IMR-90 (cell line): ENCODE results near the gene NAPA. TPM values are rescaled to one million over a fixed set of nuclear protein-coding genes. Genes with fewer than 3 reads are reported as not detected.

Experiments
- ATAC-seq: fragments of 200-7000 bp; cut with Tn5 transposase; 2 replicates; pipeline ENCODE4 v1.9.1; 2020; ENCODE audit warnings: low read depth, mild to moderate bottlenecking, moderate library complexity
- BruUV-seq: library from RNA; stranded (reverse); fragments of 400-500 nt; replicated peaks from 2 replicates; lab custom pipeline; 2021; lab: Mats Ljungman, UMichigan
- CTCF ChIA-PET: fragments of 300-600 bp; formaldehyde crosslinking; extraction: SDS; loops from one replicate; lab custom pipeline; 2021; ENCODE audit warnings: antibody characterized with exemption; lab: Yijun Ruan, JAX
- POLR2A ChIA-PET: fragments of 300-600 bp; sonication (Branson Sonifier 250); formaldehyde crosslinking; loops from one replicate; lab custom pipeline; 2022; ENCODE audit warnings: antibody characterized with exemption; ENCODE audit not compliant: unreplicated experiment; lab: Charles Lee
- DNase-seq: peaks from one replicate; pipeline ENCODE4 v3.0.0; 2013
- H2AFZ ChIP-seq: replicated peaks from 2 replicates; pipeline ENCODE3; 2013; ENCODE audit warnings: low read length, mild to moderate bottlenecking; ENCODE audit not compliant: poor library complexity
- H2AK5ac ChIP-seq: 2 replicates; pipeline ENCODE4 v1.6.1; 2013; ENCODE audit warnings: low read depth, low read length, inconsistent platforms
- H2AK9ac ChIP-seq: replicated peaks from 2 replicates; pipeline ENCODE3; 2013; ENCODE audit warnings: mild to moderate bottlenecking, low read depth, low read length, moderate library complexity; ENCODE audit not compliant: poor library complexity
- H2BK120ac ChIP-seq: 2 replicates; pipeline ENCODE4 v1.6.1; 2013; ENCODE audit warnings: low read depth, low read length, inconsistent platforms
- H2BK15ac ChIP-seq: 3 replicates; pipeline ENCODE4 v1.6.1; 2013; ENCODE audit warnings: low read depth, low read length, inconsistent platforms
- H2BK20ac ChIP-seq: 2 replicates; pipeline ENCODE4 v1.6.1; 2013; ENCODE audit warnings: low read depth, mild to moderate bottlenecking, inconsistent platforms, low read length, moderate library complexity
- H2BK5ac ChIP-seq: 2 replicates; pipeline ENCODE4 v1.6.1; 2013; ENCODE audit warnings: mild to moderate bottlenecking, low read depth, low read length, inconsistent platforms; ENCODE audit not compliant: poor library complexity, severe bottlenecking
- H3K14ac ChIP-seq: replicated peaks from 2 replicates; pipeline ENCODE4 v1.6.1; 2013; ENCODE audit warnings: low read depth, low read length, inconsistent platforms
- H3K18ac ChIP-seq: 2 replicates; pipeline ENCODE4 v1.6.1; 2013; ENCODE audit warnings: low read depth, low read length, control low read depth
- H3K23ac ChIP-seq: 2 replicates; pipeline ENCODE4 v1.6.1; 2013; ENCODE audit warnings: low read depth, low read length, inconsistent platforms
- H3K27ac ChIP-seq: 2 replicates; pipeline ENCODE4 v1.5.1; 2013; ENCODE audit warnings: mild to moderate bottlenecking, control low read depth, low read length; ENCODE audit not compliant: insufficient read depth
- H3K27me3 ChIP-seq: 2 replicates; pipeline ENCODE4 v1.6.1; 2013; ENCODE audit warnings: low read length; ENCODE audit not compliant: control insufficient read depth, insufficient read depth
- H3K36me3 ChIP-seq: 2 replicates; pipeline ENCODE4 v1.6.1; 2013; ENCODE audit warnings: low read length, mixed read lengths; ENCODE audit not compliant: control insufficient read depth, insufficient read depth
- H3K4ac ChIP-seq: 2 replicates; pipeline ENCODE4 v1.6.1; 2013; ENCODE audit warnings: low read depth, low read length, inconsistent platforms
- H3K4me1 ChIP-seq: 2 replicates; pipeline ENCODE4 v1.6.1; 2013; ENCODE audit warnings: low read length, mixed read lengths; ENCODE audit not compliant: control insufficient read depth, insufficient read depth
- H3K4me2 ChIP-seq: 2 replicates; pipeline ENCODE4 v1.6.1; 2013; ENCODE audit warnings: low read depth, mild to moderate bottlenecking, control low read depth, low read length, moderate library complexity
- H3K4me3 ChIP-seq: 2 replicates; pipeline ENCODE4 v1.5.1; 2013; ENCODE audit warnings: low read depth, mild to moderate bottlenecking, control low read depth, low read length, moderate library complexity; ENCODE audit not compliant: insufficient read depth
- H3K56ac ChIP-seq: 2 replicates; pipeline ENCODE4 v1.6.1; 2013; ENCODE audit warnings: low read length, inconsistent platforms; ENCODE audit not compliant: insufficient read depth; ENCODE audit errors: extremely low read depth
- H3K79me1 ChIP-seq, 2 experiments: 2 replicates each; pipeline ENCODE4 v1.6.1; 2013; ENCODE audit warnings: low read length in 2 of 2, inconsistent platforms in 1 of 2, low read depth in 1 of 2
- H3K9ac ChIP-seq: 2 replicates; pipeline ENCODE4 v1.6.1; 2013; ENCODE audit warnings: low read depth, low read length, control low read depth
- H3K9me1 ChIP-seq: 2 replicates; pipeline ENCODE4 v1.6.1; 2013; ENCODE audit warnings: low read length, inconsistent platforms; ENCODE audit not compliant: insufficient read depth
- H3K9me3 ChIP-seq: 2 replicates; pipeline ENCODE4 v1.6.1; 2013; ENCODE audit warnings: low read length; ENCODE audit not compliant: control insufficient read depth, insufficient read depth
- H4K20me1 ChIP-seq: 2 replicates; pipeline ENCODE4 v1.6.1; 2013; ENCODE audit warnings: low read length, inconsistent platforms; ENCODE audit not compliant: insufficient read depth
- H4K5ac ChIP-seq: 2 replicates; pipeline ENCODE4 v1.6.1; 2013; ENCODE audit warnings: mild to moderate bottlenecking, low read depth, low read length, control low read depth
- H4K8ac ChIP-seq, 2 experiments: 2 replicates each; pipeline ENCODE4 v1.6.1; 2013; ENCODE audit warnings: low read depth in 2 of 2, low read length in 2 of 2, control low read depth in 1 of 2, inconsistent platforms in 1 of 2
- H4K91ac ChIP-seq: 2 replicates; pipeline ENCODE4 v1.6.1; 2013; ENCODE audit warnings: low read depth, low read length, inconsistent platforms; ENCODE audit not compliant: insufficient read depth
- BHLHE40 ChIP-seq: fragments of 150-350 bp; IDR thresholded peaks from 2 replicates; pipeline ENCODE4 v1.6.1; 2016; ENCODE audit warnings: mild to moderate bottlenecking, low read depth, low read length
- CEBPB ChIP-seq: IDR thresholded peaks from 2 replicates; pipeline ENCODE4 v1.6.1; 2012; ENCODE audit warnings: low read depth, low read length, improper control_type of control experiment
- CHD1 ChIP-seq: IDR thresholded peaks from 2 replicates; pipeline ENCODE4 v1.6.1; 2012; ENCODE audit warnings: low read depth, low read length, improper control_type of control experiment
- CTCF ChIP-seq: conservative IDR thresholded peaks from 2 replicates; pipeline ENCODE4 v1.5.1; 2012; ENCODE audit warnings: mild to moderate bottlenecking, low read depth, low read length, improper control_type of control experiment
- ELK1 ChIP-seq: fragments of 150-350 bp; IDR thresholded peaks from 2 replicates; pipeline ENCODE4 v1.6.1; 2016; ENCODE audit warnings: low read depth, mild to moderate bottlenecking, low read length, moderate library complexity, borderline replicate concordance
- FOS ChIP-seq: fragments of 150-350 bp; IDR thresholded peaks from 2 replicates; pipeline ENCODE4 v1.6.1; 2016; ENCODE audit warnings: low read depth, low read length
- MAFK ChIP-seq: IDR thresholded peaks from 2 replicates; pipeline ENCODE4 v1.6.1; 2012; ENCODE audit warnings: low read depth, low read length, improper control_type of control experiment
- MAZ ChIP-seq: IDR thresholded peaks from 2 replicates; pipeline ENCODE4 v1.6.1; 2012; ENCODE audit warnings: low read depth, mild to moderate bottlenecking, low read length, improper control_type of control experiment, moderate library complexity, borderline replicate concordance
- MXI1 ChIP-seq: IDR thresholded peaks from 2 replicates; pipeline ENCODE4 v1.6.1; 2012; ENCODE audit warnings: low read depth, mild to moderate bottlenecking, low read length, moderate library complexity, borderline replicate concordance
- NFE2L2 ChIP-seq: fragments of 150-350 bp; IDR thresholded peaks from 2 replicates; pipeline ENCODE4 v1.6.1; 2016; ENCODE audit warnings: low read depth, mild to moderate bottlenecking, low read length
- POLR2A ChIP-seq: IDR thresholded peaks from 2 replicates; pipeline ENCODE4 v1.6.1; 2012; ENCODE audit warnings: mild to moderate bottlenecking, low read depth, low read length
- RAD21 ChIP-seq: IDR thresholded peaks from 2 replicates; pipeline ENCODE4 v1.6.1; 2012; ENCODE audit warnings: low read length, improper control_type of control experiment
- RCOR1 ChIP-seq: IDR thresholded peaks from 2 replicates; pipeline ENCODE4 v1.6.1; 2012; ENCODE audit warnings: mild to moderate bottlenecking, low read length, improper control_type of control experiment; ENCODE audit not compliant: insufficient replicate concordance
- RFX5 ChIP-seq: IDR thresholded peaks from 2 replicates; pipeline ENCODE4 v1.8.0; 2012; ENCODE audit warnings: low read depth, mild to moderate bottlenecking, low read length, moderate library complexity
- SMC3 ChIP-seq: fragments of 150-350 bp; IDR thresholded peaks from 2 replicates; pipeline ENCODE4 v1.6.1; 2016; ENCODE audit warnings: low read depth, mild to moderate bottlenecking, antibody characterized with exemption, low read length, moderate library complexity
- USF2 ChIP-seq: fragments of 150-350 bp; IDR thresholded peaks from 2 replicates; pipeline ENCODE4 v1.6.1; 2017; ENCODE audit warnings: mild to moderate bottlenecking, antibody characterized with exemption, low read length, low read depth
- WGBS, 2 experiments: methylation state at CpG; one replicate each; pipeline versions ENCODE4 v1.1.5 to v1.1.7; 2013; ENCODE audit warnings: missing lambda C conversion rate in 2 of 2; ENCODE audit not compliant: insufficient read length in 1 of 2; ENCODE audit errors: extremely low coverage in 2 of 2; 5-methylcytosine and 5-hydroxymethylcytosine counted together
- dilution Hi-C: fragments of 300-500 bp; cut with HindIII; formaldehyde crosslinking; loops from one replicate; pipeline ENCODE4 v1.14.3; 2018; ENCODE audit warnings: low sequenced_read_pairs; ENCODE audit not compliant: unreplicated experiment
- in situ Hi-C: fragments of 300-500 bp; cut with MboI; formaldehyde crosslinking; loops from 3 replicates; pipeline ENCODE4 v1.14.3; 2019; ENCODE audit warnings: low sequenced_read_pairs, inconsistent platforms, mixed read lengths
- intact Hi-C: fragments of 100-400 bp; cut with micrococcal nuclease; formaldehyde crosslinking; loops from 2 replicates; pipeline ENCODE4 v1.10.0; 2022
- polyA plus RNA-seq, 3 experiments: library from polyadenylated mRNA; depleted of rRNA; stranded (reverse); fragments of >200 nt; gene quantifications; 2 replicates each; pipeline ENCODE4 v1.2.3, GENCODE V29; 2012; ENCODE audit warnings: low replicate concordance in 1 of 3
- total RNA-seq: library from RNA; depleted of rRNA; stranded (reverse); fragments of >200 nt; gene quantifications from 2 replicates; pipeline ENCODE4 v1.2.3, GENCODE V29; 2012

Gene NAPA
- total and polyA plus RNA-seq, 2 of the 4 experiments (the other 2 are of a cell fraction), result 76.4 to 126 TPM

- Histone ChIP-seq H3K36me3 (no peaks in the 10 kb centered on the region), H4K5ac (no peak overlapping the region), H2AK5ac (no peak overlapping the region), H3K27me3 (peaks cover 53% of the 10 kb centered on the region), H3K4me2 (no peak overlapping the region), H3K9ac (no peak overlapping the region), H3K4me1 (no peaks in the 10 kb centered on the region), H2BK5ac (no peak overlapping the region), H3K9me3 (peaks cover 5% of the 10 kb centered on the region; the same call in 1 of the 2 replicates), H3K9me1 (no peaks in the 10 kb centered on the region), H2AFZ (no peak overlapping the region), H3K18ac (no peak overlapping the region), H3K79me1 (no peaks in the 10 kb centered on the region), H3K23ac (no peak overlapping the region; the same call in 1 of the 2 replicates), H3K4me3 (no peak overlapping the region), H2BK120ac (no peak overlapping the region), H3K4ac (no peak overlapping the region), H2BK20ac (no peak overlapping the region), H2AK9ac (no peak overlapping the region), H4K20me1 (no peaks in the 10 kb centered on the region; the same call in 1 of the 2 replicates), H3K14ac (no peak overlapping the region), H2BK15ac (no peak overlapping the region), H3K56ac (no peak overlapping the region), H4K91ac (no peak overlapping the region), H4K8ac (no peak overlapping the region), H3K27ac (no peak overlapping the region)
- ATAC-seq (no peak), DNase-seq (no peak)
- BruUV-seq, result no TSS peak
- intact Hi-C loops, result no loop called here
- in situ Hi-C loops, result no loop called here
- no peak for TF ChIP-seq POLR2A
- no peak for TF ChIP-seq RAD21
- no peak for TF ChIP-seq BHLHE40
- no peak for TF ChIP-seq CHD1
- TF ChIP-seq CTCF, result no peak
- no peak for TF ChIP-seq FOS
- no peak for TF ChIP-seq RCOR1
- no peak for TF ChIP-seq ELK1
- no peak for TF ChIP-seq CEBPB
- TF ChIP-seq MAZ, result no peak
- TF ChIP-seq MAFK, result no peak
- TF ChIP-seq MXI1, result no peak
- TF ChIP-seq NFE2L2, result no peak
- TF ChIP-seq RFX5, result no peak
- TF ChIP-seq USF2, result no peak
- no peak for TF ChIP-seq SMC3
- ChIA-PET CTCF (no interaction called here), POLR2A (no interaction called here)
- dilution Hi-C loops, result no loop called here
- WGBS, 2 experiments, result 20% methylated on average over 7 of the region's 13 CpGs; no CpG with 5 or more reads in 1 of the 2 experiments
Observed at GRCh38 chr19:47470447-47471195, 44.2 kb downstream of the NAPA start.
